Fibroblast of villous mesenchyme (primary cell): Measurements from ENCODE around the gene WNK2. TPM values are rescaled to one million over a fixed set of nuclear protein-coding genes. Genes with fewer than 3 reads are reported as not detected.

ENCODE experiments used
- DNase-seq: peaks from one replicate; pipeline ENCODE4 v3.0.0-alpha.2; 2010; ENCODE audit warnings: low read depth
- H3K4me3 ChIP-seq: 2 replicates; pipeline ENCODE4 v1.5.1; 2011; ENCODE audit warnings: low read depth, mild to moderate bottlenecking, low read length
- total RNA-seq: library from RNA; depleted of rRNA; stranded (reverse); fragments of >200 nt; gene quantifications from 2 replicates; pipeline ENCODE4 v1.2.3, GENCODE V29; 2012
- TF ChIP-seq, protein P1 (sequence below): IDR thresholded peaks from 2 replicates; pipeline ENCODE4 v1.5.1; 2012; ENCODE audit warnings: low read depth, mild to moderate bottlenecking, low read length; ENCODE audit not compliant: insufficient read depth

The WNK2 gene
- total RNA-seq, 1 donor, result not detected

- H3K4me3 ChIP-seq, result no peak overlapping the region
- no peak for DNase-seq
- TF ChIP-seq, protein P1, sequence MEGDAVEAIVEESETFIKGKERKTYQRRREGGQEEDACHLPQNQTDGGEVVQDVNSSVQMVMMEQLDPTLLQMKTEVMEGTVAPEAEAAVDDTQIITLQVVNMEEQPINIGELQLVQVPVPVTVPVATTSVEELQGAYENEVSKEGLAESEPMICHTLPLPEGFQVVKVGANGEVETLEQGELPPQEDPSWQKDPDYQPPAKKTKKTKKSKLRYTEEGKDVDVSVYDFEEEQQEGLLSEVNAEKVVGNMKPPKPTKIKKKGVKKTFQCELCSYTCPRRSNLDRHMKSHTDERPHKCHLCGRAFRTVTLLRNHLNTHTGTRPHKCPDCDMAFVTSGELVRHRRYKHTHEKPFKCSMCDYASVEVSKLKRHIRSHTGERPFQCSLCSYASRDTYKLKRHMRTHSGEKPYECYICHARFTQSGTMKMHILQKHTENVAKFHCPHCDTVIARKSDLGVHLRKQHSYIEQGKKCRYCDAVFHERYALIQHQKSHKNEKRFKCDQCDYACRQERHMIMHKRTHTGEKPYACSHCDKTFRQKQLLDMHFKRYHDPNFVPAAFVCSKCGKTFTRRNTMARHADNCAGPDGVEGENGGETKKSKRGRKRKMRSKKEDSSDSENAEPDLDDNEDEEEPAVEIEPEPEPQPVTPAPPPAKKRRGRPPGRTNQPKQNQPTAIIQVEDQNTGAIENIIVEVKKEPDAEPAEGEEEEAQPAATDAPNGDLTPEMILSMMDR, result no peak
Observed at GRCh38 chr9:93231716-93232115, 47.8 kb downstream of the WNK2 start.

GRCh38 chr9:93232388-93232960 lies 48.5 kb downstream of the WNK2 start:
- TF ChIP-seq, protein P1, result no peak
- no peak overlapping the region for H3K4me3 ChIP-seq
- DNase-seq, result no peak

DNA sequence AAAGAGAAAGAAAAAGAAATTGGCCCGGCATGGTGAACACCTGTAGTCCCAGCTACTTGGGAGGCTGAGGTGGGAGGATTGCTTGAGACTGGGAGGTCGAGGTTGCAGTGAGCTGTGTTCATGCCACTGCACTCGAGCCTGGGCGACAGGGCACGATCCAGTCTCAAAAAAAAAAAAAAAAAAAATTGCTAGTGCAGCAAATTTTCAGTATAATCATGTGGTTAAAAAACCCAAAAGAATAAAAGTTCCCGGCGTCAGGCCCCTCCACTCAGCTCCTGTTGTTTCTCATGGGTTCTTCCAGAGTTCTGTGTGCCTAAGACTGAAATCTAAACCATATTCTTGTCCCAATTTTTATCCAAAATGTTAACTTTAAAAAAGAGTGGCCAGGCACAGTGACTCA lies 49.1 kb downstream of the WNK2 start:
- H3K4me3 ChIP-seq, result no peak overlapping the region
- TF ChIP-seq, protein P1, result no peak
- no peak for DNase-seq

GRCh38 chr9:93234600-93234999 lies 50.7 kb downstream of the WNK2 start:
- TF ChIP-seq, protein P1, result no peak
- no peak for DNase-seq

DNA sequence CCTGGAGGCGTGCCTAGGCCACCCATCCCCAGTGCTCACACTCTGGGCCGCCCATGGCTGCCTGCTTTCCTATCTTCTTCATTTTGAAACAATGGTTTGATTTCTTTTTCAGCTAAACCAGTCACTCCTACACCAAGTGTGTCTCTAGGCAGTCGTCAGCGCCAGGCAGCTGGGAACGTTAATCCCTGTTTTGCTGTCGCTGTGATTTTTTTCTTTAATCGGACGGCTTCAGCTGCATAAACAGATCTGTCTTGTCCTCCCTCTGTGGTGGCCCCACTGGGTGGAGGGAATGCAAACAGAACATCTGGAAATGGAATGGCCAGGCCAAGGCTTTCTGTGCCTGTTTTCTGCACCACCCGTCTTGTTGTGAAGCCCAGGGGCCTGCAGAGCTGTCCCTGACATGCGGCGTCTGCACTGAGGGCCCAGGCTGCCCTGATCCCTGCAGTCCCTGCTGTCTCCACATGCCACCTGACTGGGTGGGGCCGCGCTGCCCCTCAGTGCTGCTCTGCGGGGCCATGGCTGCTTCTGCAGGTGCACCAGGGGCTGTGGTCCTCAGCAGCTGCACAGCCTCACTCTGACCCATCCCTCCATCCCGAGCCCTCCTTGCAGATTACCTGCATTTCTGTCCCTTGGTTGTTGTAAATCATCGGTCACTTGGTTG lies 51.5 kb downstream of the WNK2 start:
- no peak overlapping the region for H3K4me3 ChIP-seq
- TF ChIP-seq, protein P1, result no peak
- peak; percentile 11 for DNase-seq

More at GRCh38 chr9:93234600-93234999, 50.7 kb downstream of the WNK2 start:
- H3K4me3 ChIP-seq, result no peak overlapping the region

DNA sequence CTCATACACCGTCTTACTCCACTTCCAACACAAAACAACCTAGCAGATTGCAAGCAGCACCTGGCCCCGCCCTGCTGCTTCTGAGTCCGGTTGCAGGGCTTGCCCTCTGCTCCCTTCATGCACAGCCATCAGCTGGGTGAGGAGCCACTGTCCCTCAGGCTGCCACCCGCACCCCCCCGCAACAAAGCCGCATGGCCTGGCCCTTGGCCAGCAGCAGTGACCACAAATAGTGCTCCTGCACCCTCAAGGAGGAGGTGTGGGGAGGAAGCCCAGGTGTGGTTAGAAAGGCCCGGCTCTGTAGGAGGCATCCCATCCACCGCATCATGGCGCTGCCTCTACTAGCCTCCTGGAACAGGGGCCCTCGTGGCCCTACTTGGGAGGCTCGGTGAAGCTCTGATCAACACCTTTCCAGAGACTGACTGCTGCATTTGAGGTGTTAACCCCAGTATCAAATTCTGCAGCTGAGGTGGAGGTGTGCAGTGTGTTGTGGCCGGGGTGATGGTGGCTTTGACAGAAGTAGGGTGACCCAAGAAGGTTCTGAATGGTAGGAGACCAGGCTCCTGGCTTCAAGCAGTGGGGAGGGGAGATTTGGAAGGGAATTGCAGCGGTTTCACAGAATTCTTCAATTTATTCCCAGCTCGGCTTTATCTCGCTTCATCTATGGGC lies 52.7 kb downstream of the WNK2 start:
- no peak for DNase-seq
- TF ChIP-seq, protein P1, result no peak
- no peak overlapping the region for H3K4me3 ChIP-seq
